SK-N-DZ (cell line): ENCODE results near the gene TNIK. TPM values are rescaled to one million over a fixed set of nuclear protein-coding genes. Genes with fewer than 3 reads are reported as not detected.

Experiments
- DNase-seq: peaks from one replicate; pipeline ENCODE4 v3.0.0-alpha.2; 2015; ENCODE audit warnings: low spot score
- polyA plus RNA-seq, 2 experiments: library from polyadenylated mRNA; depleted of rRNA; stranded (reverse); fragments of >200 nt; gene quantifications; 2 replicates each; pipeline ENCODE4 v1.2.3, GENCODE V29; 2014

The TNIK gene
- 6.5 and 6.7 TPM in 2 replicates for polyA plus RNA-seq (2014; cell fraction: cytosol; rRNA removed)
- 5.9 and 6.8 TPM in 2 replicates for polyA plus RNA-seq (2014; cell fraction: nucleus; rRNA removed)

DNA sequence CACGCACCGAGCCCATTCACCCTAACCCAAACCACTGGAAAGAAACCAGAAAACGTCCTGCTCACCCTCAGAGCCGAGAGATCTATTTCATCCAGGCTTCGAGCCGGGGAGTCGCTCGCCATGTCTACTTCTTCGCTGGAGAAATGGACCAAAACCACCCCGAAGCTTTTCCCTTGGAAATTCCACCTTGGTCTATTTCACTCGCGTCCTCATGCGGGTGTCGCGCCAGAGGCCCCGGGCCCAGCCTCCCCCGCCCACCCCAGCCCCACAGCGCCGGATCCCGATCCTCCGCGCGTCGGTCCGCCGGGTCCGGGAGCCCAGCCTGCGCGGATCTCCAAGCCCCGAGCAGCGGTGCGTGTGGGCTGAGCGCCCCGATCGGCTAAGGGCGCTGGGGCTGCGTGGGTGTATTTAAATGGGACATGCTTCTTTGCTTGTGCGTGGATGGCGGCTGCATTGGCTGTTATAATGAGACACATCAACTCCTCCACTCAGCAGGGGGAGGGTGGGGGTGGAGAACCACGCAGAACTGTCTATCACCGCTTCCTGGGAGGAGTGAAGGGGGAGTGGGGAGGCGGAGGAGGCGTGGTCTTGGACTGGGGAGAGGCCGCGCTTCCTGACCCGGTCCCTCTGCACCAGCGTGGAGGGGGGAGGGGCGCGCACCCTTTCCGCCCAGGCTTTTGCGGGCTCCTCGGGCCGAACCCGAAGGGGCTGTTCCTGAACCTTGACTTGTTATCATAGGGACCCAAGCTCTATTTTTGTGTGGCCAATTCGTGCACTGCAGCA is at the start of gene TNIK:
TSS of gene TNIK (minus strand) at position 464 of the 783 bp plus-strand sequence. CDS start at position 122, 342 bp downstream.
- DNase-seq: peak; percentile 91

DNA sequence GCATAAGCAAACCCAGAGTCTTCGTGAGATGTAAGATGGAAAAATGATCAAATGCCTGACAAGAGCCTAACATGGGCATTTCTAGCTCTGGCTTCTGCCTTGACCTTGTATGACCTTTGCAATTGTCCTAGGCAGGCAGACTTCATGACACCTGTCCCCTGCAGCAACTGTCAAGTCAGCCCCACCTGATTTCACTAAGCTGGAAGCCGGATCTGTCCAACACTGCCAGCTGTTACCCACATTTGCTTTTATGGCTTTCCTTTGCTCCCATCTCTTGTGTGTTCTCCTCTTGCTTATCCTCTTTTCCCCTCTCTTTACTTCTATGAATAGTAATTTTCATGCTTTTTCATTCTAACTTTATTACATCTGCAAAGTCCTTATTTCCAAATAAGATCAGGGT is 48.5 kb upstream of the TNIK start:
- DNase-seq: no peak

DNA sequence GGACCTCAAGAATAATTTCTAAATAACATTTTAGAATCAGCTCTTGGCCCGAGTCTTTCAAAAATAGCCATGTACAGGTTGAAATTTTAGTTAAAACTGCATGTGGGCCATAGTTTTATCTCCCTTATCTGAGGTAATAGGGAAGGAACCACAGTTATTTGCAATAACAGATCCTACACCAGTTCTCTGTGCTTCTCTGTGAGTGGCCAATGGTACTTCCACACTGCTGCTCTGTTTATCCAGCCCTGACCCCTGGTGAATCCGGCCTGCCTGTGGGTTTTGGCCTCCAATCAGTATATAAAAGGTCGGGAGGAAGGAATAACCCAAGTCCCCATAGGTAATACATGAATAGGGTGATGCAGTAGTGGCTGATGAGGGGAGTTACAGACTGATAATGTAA is 48.0 kb upstream of the TNIK start:
- no peak for DNase-seq

GRCh38 chr3:171506743-171507319 is 46.6 kb upstream of the TNIK start:
- no peak for DNase-seq

GRCh38 chr3:171505822-171506333 is 45.7 kb upstream of the TNIK start:
- no peak for DNase-seq

- no peak for DNase-seq
Measured at GRCh38 chr3:171504376-171504775, 44.2 kb upstream of the TNIK start.

DNA sequence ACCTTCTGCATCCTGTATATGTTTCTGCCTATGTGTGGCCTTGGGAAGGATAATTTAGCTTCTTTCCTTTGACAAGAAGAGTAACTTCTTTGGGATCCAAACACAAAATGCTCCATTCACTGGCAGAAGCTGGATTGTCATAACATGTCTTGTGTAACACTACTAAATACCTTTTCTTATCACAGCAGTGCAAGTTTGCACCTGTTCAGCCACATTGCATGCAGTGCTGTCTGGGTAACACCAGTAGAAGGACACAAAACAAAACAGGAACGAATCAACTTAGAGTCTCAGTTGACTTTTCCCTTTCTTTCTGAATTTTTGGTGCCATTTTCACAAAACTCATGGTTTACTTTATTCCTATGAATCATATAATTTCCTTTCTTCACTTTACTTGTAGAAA is 43.6 kb upstream of the TNIK start:
- no peak for DNase-seq

GRCh38 chr3:171498921-171499320 is 38.7 kb upstream of the TNIK start:
- no peak for DNase-seq

GRCh38 chr3:171497468-171497867 is 37.3 kb upstream of the TNIK start:
- DNase-seq: no peak

GRCh38 chr3:171495413-171495812 is 35.2 kb upstream of the TNIK start:
- no peak for DNase-seq

DNA sequence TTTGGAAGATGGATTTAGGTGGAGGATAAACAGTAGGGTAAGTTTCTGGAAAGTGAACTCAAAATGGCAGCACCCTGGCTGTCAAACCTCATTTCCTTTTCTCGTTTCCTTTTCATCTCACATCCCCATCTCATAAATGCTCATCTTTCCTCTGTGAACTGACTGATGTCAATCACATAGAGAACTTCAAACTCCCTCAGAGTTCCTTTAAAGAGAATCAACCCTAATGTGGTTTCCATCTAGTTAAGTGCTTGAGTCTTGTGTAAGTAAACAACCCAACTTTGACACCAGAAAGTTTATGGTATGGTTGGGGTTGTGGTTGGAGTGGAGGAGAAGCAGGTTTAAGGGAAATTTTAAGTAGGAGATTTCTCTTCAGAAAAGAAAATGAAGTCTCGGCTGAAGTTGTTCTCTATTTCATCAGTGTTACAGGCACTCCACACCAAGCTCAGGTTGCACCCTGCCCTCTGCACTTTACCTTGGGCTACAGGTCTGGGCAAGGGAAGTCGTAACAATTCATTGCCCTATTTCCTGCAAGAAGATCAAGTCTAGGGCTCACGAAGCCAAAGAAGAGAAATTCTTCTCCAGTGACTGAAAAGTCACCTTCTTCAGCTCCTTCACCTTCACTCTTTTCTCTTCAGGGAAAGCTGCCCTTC is 34.4 kb upstream of the TNIK start:
- DNase-seq: no peak

DNA sequence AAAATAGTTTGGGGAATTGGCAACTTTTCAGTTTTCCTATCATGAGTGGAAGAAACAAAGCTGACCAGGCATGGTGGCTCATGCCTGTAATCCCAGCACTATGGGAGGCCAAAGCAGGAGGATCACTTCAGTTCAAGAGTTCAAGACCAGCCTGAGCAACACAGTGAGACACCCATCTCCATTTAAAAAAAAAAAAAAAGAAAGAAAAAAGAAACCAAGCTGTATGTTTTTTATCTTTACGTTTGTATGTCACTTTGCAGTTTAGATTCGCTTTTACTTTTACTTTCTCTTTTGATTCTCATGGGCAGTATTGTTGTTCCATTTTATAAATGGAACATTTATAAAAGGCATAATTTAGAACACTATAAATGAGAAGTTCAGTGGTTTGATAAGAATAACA is 31.2 kb upstream of the TNIK start:
- no peak for DNase-seq

- no peak for DNase-seq
Measured at GRCh38 chr3:171490901-171491300, 30.7 kb upstream of the TNIK start.

DNA sequence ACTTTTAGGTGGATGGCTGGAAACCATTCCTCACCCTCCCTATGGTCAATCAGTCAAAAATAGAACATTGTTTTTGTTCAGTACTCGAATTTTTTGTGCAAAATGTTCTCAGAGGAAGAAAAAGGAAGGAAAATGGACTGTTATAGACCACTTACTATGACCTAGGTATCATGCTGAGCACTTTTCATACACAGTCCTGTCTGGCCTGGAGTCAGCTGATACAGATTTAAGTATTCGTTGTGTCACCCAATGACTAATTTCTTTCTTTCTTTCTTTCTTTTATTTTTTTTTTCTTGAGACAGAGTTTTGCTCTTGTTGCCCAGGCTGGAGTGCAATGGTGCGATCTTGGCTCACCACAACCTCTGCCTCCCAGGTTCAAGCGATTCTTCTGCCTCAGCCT is 29.1 kb upstream of the TNIK start:
- DNase-seq: no peak

GRCh38 chr3:171488479-171488878 is 28.3 kb upstream of the TNIK start:
- DNase-seq: no peak

DNA sequence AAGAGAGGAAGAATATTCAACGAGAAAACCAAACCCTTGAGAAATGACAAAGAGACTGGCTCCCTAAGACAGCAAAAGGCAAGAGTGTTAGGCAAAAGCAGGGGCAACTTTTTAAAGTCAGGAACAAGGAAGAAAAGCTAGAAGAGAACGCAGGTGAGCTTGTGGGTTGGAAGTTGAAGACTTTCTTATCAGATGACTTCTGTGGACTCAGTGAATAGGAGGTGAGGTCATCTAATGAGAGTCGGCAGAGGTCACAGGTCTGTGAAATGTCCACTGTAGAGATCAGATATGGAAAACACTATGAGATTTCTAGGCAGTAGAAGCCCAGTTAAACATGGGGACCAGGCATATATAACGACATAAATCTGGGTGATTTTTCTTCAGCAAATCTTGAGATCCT is 27.2 kb upstream of the TNIK start:
- DNase-seq: no peak

GRCh38 chr3:171485338-171485737 is 25.1 kb upstream of the TNIK start:
- no peak for DNase-seq

DNA sequence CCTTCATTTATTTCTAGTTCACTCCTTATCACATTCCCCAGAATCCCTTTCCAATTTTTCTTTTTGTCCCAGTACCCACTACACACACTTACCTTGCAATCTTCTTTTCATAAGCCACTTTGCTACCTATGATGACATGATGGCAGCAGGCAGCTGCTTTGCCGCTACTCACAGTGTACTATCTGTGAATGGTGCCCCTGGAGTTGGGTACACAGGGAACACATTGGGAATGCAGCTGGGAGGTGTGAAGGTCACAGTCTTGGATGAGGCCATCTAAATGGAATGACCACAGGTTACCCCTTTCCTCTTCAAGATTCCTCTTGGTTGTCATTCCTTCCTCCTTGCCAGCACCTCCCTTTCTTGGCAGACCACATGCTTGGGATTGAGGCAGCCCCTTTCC is 20.8 kb upstream of the TNIK start:
- no peak for DNase-seq

DNA sequence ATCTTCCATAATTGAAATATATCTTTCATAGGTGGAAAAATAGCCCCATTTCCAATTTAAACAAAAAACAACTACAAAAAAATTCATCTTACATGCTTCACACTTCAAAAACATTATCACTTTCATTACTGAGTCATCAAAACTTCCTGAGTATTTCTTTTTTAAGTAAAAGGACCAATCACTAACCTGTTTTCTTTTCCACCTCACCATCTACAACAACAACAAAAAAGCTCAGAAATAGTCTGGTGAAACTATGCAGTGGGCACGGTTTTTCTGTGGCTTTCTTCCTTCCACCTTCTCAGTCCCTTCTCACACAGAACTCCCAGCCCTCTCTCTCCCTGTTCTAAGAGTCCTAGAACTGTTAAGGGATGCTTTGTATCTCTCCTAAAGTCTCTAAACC is 20.3 kb upstream of the TNIK start:
- no peak for DNase-seq

GRCh38 chr3:171476532-171477102 is 16.4 kb upstream of the TNIK start:
- no peak for DNase-seq

DNA sequence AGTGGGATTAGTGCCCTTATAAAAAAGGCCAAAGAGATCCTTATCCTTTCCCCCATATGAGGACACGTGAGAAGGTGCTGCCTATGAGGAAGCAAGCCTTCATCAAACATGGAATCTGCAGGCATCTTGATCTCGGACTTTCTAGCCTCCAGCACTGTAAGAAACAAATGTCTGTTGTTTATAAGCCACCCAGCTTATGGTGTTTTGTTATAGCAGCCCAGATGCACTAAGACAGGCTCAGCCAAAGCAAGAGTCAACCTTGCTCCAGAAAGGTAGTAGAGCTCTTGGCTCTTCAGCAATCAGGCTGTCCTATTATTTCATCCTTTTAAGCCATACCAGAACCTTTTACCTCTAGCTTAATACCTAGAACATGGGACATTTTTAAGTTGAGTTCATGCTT is 12.3 kb upstream of the TNIK start:
- DNase-seq: no peak

DNA sequence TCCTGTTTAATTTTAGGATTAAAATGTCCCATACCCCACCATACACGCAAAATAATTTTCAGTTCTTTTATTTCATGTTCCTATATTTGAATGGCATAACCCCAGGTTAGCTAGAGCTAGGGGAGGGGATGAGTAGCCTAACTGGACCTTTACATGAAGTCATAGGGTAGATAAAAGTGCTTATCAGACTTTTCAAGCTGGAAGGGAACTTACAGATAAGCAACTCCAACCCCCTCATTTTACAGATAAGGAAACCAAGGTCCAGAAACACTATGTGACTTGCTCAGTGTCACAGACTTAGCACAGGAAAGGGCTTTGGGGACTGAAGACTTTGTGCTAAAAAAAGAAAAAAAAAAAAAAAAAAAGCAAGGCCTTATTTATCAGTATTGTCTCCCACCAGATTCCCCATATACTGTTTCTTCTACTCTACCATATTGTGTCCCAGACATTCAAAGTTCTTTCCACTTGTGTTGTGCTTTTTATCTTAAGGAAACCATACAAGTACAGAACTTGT is 10.6 kb upstream of the TNIK start:
- no peak for DNase-seq
